Measurements from ENCODE around the gene CDKL2. TPM values are rescaled to one million over a fixed set of nuclear protein-coding genes. Genes with fewer than 3 reads are reported as not detected.

CDKL2 gene
- total RNA-seq, 1 experiment from 2014 or later = 1.5 TPM

GRCh38 chr4:75623026-75623425 lies 7.3 kb downstream of the CDKL2 start:
- TF ChIP-seq EZH2 (IDR thresholded peaks at IDR 0.05; ENCODE audit: borderline replicate concordance, low read depth, low read length, poor library complexity, severe bottlenecking) (no peak), CTCF (conservative IDR thresholded peaks at IDR 0.05; ENCODE audit: low read depth, low read length) (no peak)
- Histone ChIP-seq H3K36me3 (ENCODE audit: insufficient read depth, low read length, poor library complexity, severe bottlenecking) (no peaks in the 10 kb centered on the region), H3K27me3 (replicated peaks; ENCODE audit: insufficient read depth, low read depth, low read length, poor library complexity) (no peaks in the 10 kb centered on the region), H3K9me3 (ENCODE audit: low read depth, low read length, poor library complexity, severe bottlenecking) (no peaks in the 10 kb centered on the region), H3K27ac (ENCODE audit: low read depth, low read length, poor library complexity, severe bottlenecking) (no peak overlapping the region), H3K4me1 (ENCODE audit: insufficient read depth, low read length, poor library complexity, severe bottlenecking) (no peaks in the 10 kb centered on the region), H3K4me3 (ENCODE audit: low read depth, low read length, poor library complexity, severe bottlenecking) (no peak overlapping the region)
- intact Hi-C loops (cut with micrococcal nuclease; ENCODE audit: unreplicated experiment) = no loop called here
- DNase-seq (ENCODE audit: low spot score) = no peak
- ChIA-PET CTCF (no interaction called here), POLR2A (ENCODE audit: low non-redundant PET) (no interaction called here)
- no TSS peak for BruUV-seq (replicated peaks)

DNA sequence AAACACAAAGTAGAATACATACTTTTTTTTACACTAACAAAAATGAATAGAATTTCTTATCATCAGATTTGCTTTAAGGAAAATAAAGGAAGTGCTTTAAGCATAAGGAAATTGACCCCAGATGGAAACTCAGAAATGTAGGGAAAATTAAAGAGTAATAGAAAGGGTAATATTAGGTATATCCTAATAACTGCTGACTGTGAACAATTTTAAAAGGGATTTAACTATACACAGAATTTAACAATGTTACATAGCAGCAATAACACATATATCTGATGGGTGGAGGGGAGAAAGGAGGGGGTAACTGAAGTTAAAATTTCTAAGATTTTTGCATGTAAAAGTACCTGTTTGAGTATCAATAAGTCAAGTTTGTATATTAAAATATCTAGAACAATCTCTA lies 8.6 kb downstream of the CDKL2 start:
- intact Hi-C loops (cut with micrococcal nuclease; ENCODE audit: unreplicated experiment) = no loop called here
- ChIA-PET CTCF (no interaction called here), POLR2A (ENCODE audit: low non-redundant PET) (no interaction called here)

DNA sequence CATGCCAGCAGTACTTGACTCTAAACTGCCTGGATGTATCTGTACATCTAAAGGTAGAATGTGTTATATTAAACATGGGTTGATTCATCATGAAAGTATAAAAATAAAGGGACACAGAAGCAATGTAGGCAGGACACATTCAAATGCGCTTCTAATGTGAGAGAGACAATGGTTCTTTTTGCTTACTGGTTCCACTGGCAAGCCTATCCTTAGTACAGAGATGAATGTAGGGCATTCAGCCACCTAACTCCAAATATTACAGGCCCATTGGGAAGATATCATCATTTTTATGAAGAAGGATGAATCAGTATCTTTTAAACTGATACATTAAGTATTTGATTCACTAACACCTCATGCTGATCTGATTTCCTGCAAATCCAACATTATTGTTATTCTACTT lies 18.0 kb downstream of the CDKL2 start:
- no peaks in the 10 kb centered on the region for H3K36me3 ChIP-seq (ENCODE audit: insufficient read depth, low read length, poor library complexity, severe bottlenecking)
- no peaks in the 10 kb centered on the region for H3K27me3 ChIP-seq (replicated peaks; ENCODE audit: insufficient read depth, low read depth, low read length, poor library complexity)
- POLR2A ChIA-PET (ENCODE audit: low non-redundant PET) = no interaction called here
- CTCF ChIA-PET = no interaction called here
- no peak overlapping the region for H3K27ac ChIP-seq (ENCODE audit: low read depth, low read length, poor library complexity, severe bottlenecking)
- no TSS peak for BruUV-seq (replicated peaks)
- TF ChIP-seq EZH2 (IDR thresholded peaks at IDR 0.05; ENCODE audit: borderline replicate concordance, low read depth, low read length, poor library complexity, severe bottlenecking) (no peak), CTCF (conservative IDR thresholded peaks at IDR 0.05; ENCODE audit: low read depth, low read length) (no peak)
- DNase-seq (ENCODE audit: low spot score) = no peak
- no peaks in the 10 kb centered on the region for H3K9me3 ChIP-seq (ENCODE audit: low read depth, low read length, poor library complexity, severe bottlenecking)
- intact Hi-C loops (cut with micrococcal nuclease; ENCODE audit: unreplicated experiment) = no loop called here
- no peaks in the 10 kb centered on the region for H3K4me1 ChIP-seq (ENCODE audit: insufficient read depth, low read length, poor library complexity, severe bottlenecking)
- H3K4me3 ChIP-seq (ENCODE audit: low read depth, low read length, poor library complexity, severe bottlenecking) = no peak overlapping the region

More for the DNA sequence above, 8.6 kb downstream of the CDKL2 start:
- no peak for DNase-seq (ENCODE audit: low spot score)
- BruUV-seq (replicated peaks) = no TSS peak
- H3K4me1 ChIP-seq (ENCODE audit: insufficient read depth, low read length, poor library complexity, severe bottlenecking) = no peaks in the 10 kb centered on the region
- H3K27ac ChIP-seq (ENCODE audit: low read depth, low read length, poor library complexity, severe bottlenecking) = no peak overlapping the region
- TF ChIP-seq EZH2 (IDR thresholded peaks at IDR 0.05; ENCODE audit: borderline replicate concordance, low read depth, low read length, poor library complexity, severe bottlenecking) (no peak), CTCF (conservative IDR thresholded peaks at IDR 0.05; ENCODE audit: low read depth, low read length) (no peak)
- H3K36me3 ChIP-seq (ENCODE audit: insufficient read depth, low read length, poor library complexity, severe bottlenecking) = no peaks in the 10 kb centered on the region
- H3K9me3 ChIP-seq (ENCODE audit: low read depth, low read length, poor library complexity, severe bottlenecking) = no peaks in the 10 kb centered on the region
- no peaks in the 10 kb centered on the region for H3K27me3 ChIP-seq (replicated peaks; ENCODE audit: insufficient read depth, low read depth, low read length, poor library complexity)
- no peak overlapping the region for H3K4me3 ChIP-seq (ENCODE audit: low read depth, low read length, poor library complexity, severe bottlenecking)

All from A673 (cell line).